ENCODE results near the gene SLC39A12. TPM values are rescaled to one million over a fixed set of nuclear protein-coding genes. Genes with fewer than 3 reads are reported as not detected.

The SLC39A12 gene
- total and polyA plus RNA-seq, 10 of the 15 experiments (the other 5 are each of a cell fraction or from before 2014, with no cell fraction given) = 0.47 to 1.5 (median 0.68) TPM; not detected in 1

DNA sequence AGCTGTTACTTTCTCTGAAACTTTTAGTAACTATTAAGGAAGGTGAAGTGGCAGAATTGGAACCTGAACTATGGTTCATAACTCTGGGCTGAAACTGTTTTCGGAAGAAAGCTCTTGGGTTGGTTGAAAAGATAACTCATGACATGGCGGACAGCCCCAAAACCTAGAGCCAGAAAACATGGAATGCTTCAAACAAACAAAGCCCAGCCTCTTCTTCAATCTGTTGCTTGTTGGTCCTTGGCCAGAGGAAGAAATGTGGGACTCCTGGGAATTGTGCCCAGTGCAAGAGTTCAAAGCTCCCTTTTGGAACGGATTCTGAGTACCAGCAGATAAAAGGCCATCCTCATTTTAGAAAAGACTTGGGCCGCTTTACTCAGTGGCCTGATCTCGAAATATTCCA, 135.6 kb downstream of the SLC39A12 start:
- CTCF ChIA-PET = interaction anchor here (0.9 kb wide), 1 partner anchor 16 kb away, joined by 3 read pairs; no protein-coding TSS in a partner anchor
- Histone ChIP-seq H3K79me2 (ENCODE audit: control insufficient read depth, insufficient read depth, low read length) (no peaks in the 10 kb centered on the region), H4K20me1 (ENCODE audit: control insufficient read depth, insufficient read depth) (no peaks in the 10 kb centered on the region), H3K36me3 (ENCODE audit: control insufficient read depth in 2 of 2, insufficient read depth in 2 of 2, low read length in 1 of 2) (no peaks in the 10 kb centered on the region), H3K4me3 (no peak overlapping the region), H3K4me1 (ENCODE audit: control insufficient read depth, insufficient read depth, low read length) (no peaks in the 10 kb centered on the region), H3K9ac (ENCODE audit: control insufficient read depth, insufficient read depth, low read length) (no peak overlapping the region), H3K27ac (ENCODE audit: control insufficient read depth, insufficient read depth) (no peak overlapping the region), H2AFZ (ENCODE audit: control insufficient read depth, low read depth, low read length) (no peak overlapping the region), H3K4me2 (ENCODE audit: control insufficient read depth, insufficient read depth) (no peak overlapping the region), H3K9me3 (replicated peaks; ENCODE audit: control insufficient read depth, insufficient read depth, low read length) (no peaks in the 10 kb centered on the region), H3K27me3 (replicated peaks in 1 of 2; ENCODE audit: control insufficient read depth in 2 of 2, insufficient read depth in 2 of 2, low read length in 1 of 2) (no peaks in the 10 kb centered on the region)
- POLR2A ChIA-PET = no interaction called here
- RAD21 ChIA-PET (ENCODE audit: unreplicated experiment) = no interaction called here
- intact Hi-C loops (cut with micrococcal nuclease; ENCODE audit: unreplicated experiment) = no loop called here
- BruUV-seq (replicated peaks) = no TSS peak
- WGBS (ENCODE audit: insufficient coverage, insufficient replicate concordance, low lambda C conversion rate, missing lambda C conversion rate) = 13% methylated on average over 5 of the region's 5 CpGs
- SMC1A ChIA-PET (ENCODE audit: uncharacterized antibody, unreplicated experiment) = no interaction called here
- ATAC-seq = no peak
- in situ Hi-C loops (cut with MboI) = no loop called here
- no peak for FAIRE-seq
- no peak for DNase-seq (ENCODE audit: low read depth, low spot score)
- TF ChIP-seq, protein P1, sequence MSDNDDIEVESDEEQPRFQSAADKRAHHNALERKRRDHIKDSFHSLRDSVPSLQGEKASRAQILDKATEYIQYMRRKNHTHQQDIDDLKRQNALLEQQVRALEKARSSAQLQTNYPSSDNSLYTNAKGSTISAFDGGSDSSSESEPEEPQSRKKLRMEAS (IDR thresholded peaks at IDR 0.05; ENCODE audit: low read depth, low read length) = no peak
- no peak for TF ChIP-seq WRNIP1 (IDR thresholded peaks at IDR 0.05; ENCODE audit: borderline replicate concordance, low read depth, low read length)
- TF ChIP-seq RELA (IDR thresholded peaks at IDR 0.05; ENCODE audit: borderline replicate concordance, partially characterized antibody) = no peak
- no peak for TF ChIP-seq SREBF1 (IDR thresholded peaks at IDR 0.05; ENCODE audit: low read length)
- no peak for TF ChIP-seq IKZF1 (conservative IDR thresholded peaks at IDR 0.05)
- no peak for TF ChIP-seq YY1 (IDR thresholded peaks at IDR 0.05; ENCODE audit: low read depth, low read length)
- no peak for TF ChIP-seq JUNB (IDR thresholded peaks at IDR 0.05)
- TF ChIP-seq NFXL1 (IDR thresholded peaks at IDR 0.05; ENCODE audit: borderline replicate concordance) = no peak

Other genes with a start within 250 kb of the SLC39A12 start
- not detected in 2 replicates for gene TMEM236, start 199.7 kb upstream of the SLC39A12 start, total RNA-seq (2014; rRNA removed)
- gene TMEM236, start 199.7 kb upstream of the SLC39A12 start, total RNA-seq (2014; rRNA removed; fragmentation: Illumina TruSeq; extraction: Trizol) = not detected in 2 replicates
- gene TMEM236, start 199.7 kb upstream of the SLC39A12 start, total RNA-seq (2021) = not detected in 2 replicates
- 0.01 and 0.03 TPM in 2 replicates for gene TMEM236, start 199.7 kb upstream of the SLC39A12 start, polyA plus RNA-seq (2011; rRNA removed)
- not detected in 2 replicates for gene TMEM236, start 199.7 kb upstream of the SLC39A12 start, polyA plus RNA-seq (2014; fragmentation: Illumina TruSeq; extraction: Trizol)
- gene TMEM236, start 199.7 kb upstream of the SLC39A12 start, polyA plus RNA-seq (2014; fragmentation: Nextera tagmentation; extraction: Ambion mirVana) = not detected
- not detected in 2 replicates for gene TMEM236, start 199.7 kb upstream of the SLC39A12 start, polyA plus RNA-seq (2014; rRNA removed)
- not detected for gene TMEM236, start 199.7 kb upstream of the SLC39A12 start, polyA plus RNA-seq (2016; fragmentation: Nextera tagmentation; extraction: Ambion mirVana)
- not detected in 2 replicates for gene MRC1, start 142.6 kb upstream of the SLC39A12 start, total RNA-seq (2014; rRNA removed)
- 0.04 TPM in 1 of 2 replicates, not detected in the other for gene MRC1, start 142.6 kb upstream of the SLC39A12 start, total RNA-seq (2014; rRNA removed; fragmentation: Illumina TruSeq; extraction: Trizol)
- gene MRC1, start 142.6 kb upstream of the SLC39A12 start, total RNA-seq (2021) = 0.19 and 0.21 TPM in 2 replicates
- 0.01 TPM in 1 of 2 replicates, not detected in the other for gene MRC1, start 142.6 kb upstream of the SLC39A12 start, polyA plus RNA-seq (2011; rRNA removed)
- gene MRC1, start 142.6 kb upstream of the SLC39A12 start, polyA plus RNA-seq (2014; fragmentation: Illumina TruSeq; extraction: Trizol) = 0.03 TPM in 1 of 2 replicates, not detected in the other
- under 1 TPM in 1 of 2 experiments, not detected in 1; 0.02 TPM for gene MRC1, start 142.6 kb upstream of the SLC39A12 start, polyA plus RNA-seq (2014; fragmentation: Nextera tagmentation; extraction: Ambion mirVana)
- 0.01 TPM in 1 of 2 replicates, not detected in the other for gene MRC1, start 142.6 kb upstream of the SLC39A12 start, polyA plus RNA-seq (2014; rRNA removed)
- gene MRC1, start 142.6 kb upstream of the SLC39A12 start, polyA plus RNA-seq (2016; fragmentation: Nextera tagmentation; extraction: Ambion mirVana) = not detected
- 1.2 and 1.6 TPM in 2 replicates for gene CACNB2, start 188.5 kb downstream of the SLC39A12 start, total RNA-seq (2014; rRNA removed)
- 0.85 and 1.7 TPM in 2 replicates for gene CACNB2, start 188.5 kb downstream of the SLC39A12 start, total RNA-seq (2014; rRNA removed; fragmentation: Illumina TruSeq; extraction: Trizol)
- 0.93 and 1.1 TPM in 2 replicates for gene CACNB2, start 188.5 kb downstream of the SLC39A12 start, total RNA-seq (2021)
- gene CACNB2, start 188.5 kb downstream of the SLC39A12 start, polyA plus RNA-seq (2011; rRNA removed) = 8.1 and 11.0 TPM in 2 replicates
- gene CACNB2, start 188.5 kb downstream of the SLC39A12 start, polyA plus RNA-seq (2014; fragmentation: Illumina TruSeq; extraction: Trizol) = 0.62 and 1.3 TPM in 2 replicates
- 1 to 10 TPM; 1.0 to 1.3 TPM for gene CACNB2, start 188.5 kb downstream of the SLC39A12 start, polyA plus RNA-seq (2014; fragmentation: Nextera tagmentation; extraction: Ambion mirVana)
- gene CACNB2, start 188.5 kb downstream of the SLC39A12 start, polyA plus RNA-seq (2014; rRNA removed) = 0.79 and 0.82 TPM in 2 replicates
- 1 to 10 TPM; 1.5 to 1.6 TPM for gene CACNB2, start 188.5 kb downstream of the SLC39A12 start, polyA plus RNA-seq (2016; fragmentation: Nextera tagmentation; extraction: Ambion mirVana)